HepG2 (cell line): ENCODE measurements around the gene KRT73. TPM values are rescaled to one million over a fixed set of nuclear protein-coding genes. Genes with fewer than 3 reads are reported as not detected.

Experiments used
- ATAC-seq: fragments of 200-7000 bp; cut with Tn5 transposase; 3 replicates; pipeline ENCODE4 v1.9.1; 2020; ENCODE audit warnings: mild to moderate bottlenecking, moderate library complexity
- BruUV-seq: library from RNA; stranded (reverse); fragments of 400-500 nt; replicated peaks from 2 replicates; lab custom pipeline; 2021; lab: Mats Ljungman, UMichigan
- CTCF ChIA-PET: fragments of 300-600 bp; formaldehyde crosslinking; extraction: SDS; loops from one replicate; lab custom pipeline; 2021; ENCODE audit warnings: low total read pairs, inconsistent platforms, low intra/inter-chr PET ratio; lab: Yijun Ruan, JAX
- POLR2A ChIA-PET: fragments of 350-600 bp; sonication (Branson Sonifier 250); formaldehyde crosslinking; loops from one replicate; lab custom pipeline; 2020; ENCODE audit warnings: antibody characterized with exemption, inconsistent platforms; lab: Yijun Ruan, JAX
- DNase-seq: peaks from one replicate; pipeline ENCODE4 v3.0.0-alpha.2; 2015; ENCODE audit warnings: low spot score
- FAIRE-seq: peaks from 3 replicates; lab custom pipeline; 2011; peaks lifted over from hg19 to GRCh38; lab: Jason Lieb, UNC
- H2AFZ ChIP-seq: one replicate; pipeline ENCODE4 v1.6.1; 2011; ENCODE audit warnings: low read length, inconsistent platforms
- H3K27ac ChIP-seq: fragments of 300-600 bp; 3 replicates; pipeline ENCODE4 v1.8.0; 2011; ENCODE audit warnings: mixed run types, mild to moderate bottlenecking, mixed read lengths, low read length, inconsistent platforms; ENCODE audit not compliant: insufficient read depth; ENCODE audit errors: extremely low read length
- H3K27me3 ChIP-seq, 2 experiments: fragments of 200-600 bp in 1 of 2; 2 replicates in 1 of 2; 3 replicates in 1 of 2; pipeline versions ENCODE4 v1.6.0 to v1.8.0; 2011; ENCODE audit warnings: low read length in 2 of 2, mild to moderate bottlenecking in 2 of 2, moderate library complexity in 2 of 2, inconsistent platforms in 1 of 2; ENCODE audit not compliant: insufficient read depth in 2 of 2, control insufficient read depth in 1 of 2
- H3K36me3 ChIP-seq, 2 experiments: fragments of 200-600 bp in 1 of 2; replicated peaks in 1 of 2; 2 replicates in 1 of 2; 3 replicates in 1 of 2; pipeline versions ENCODE4 v1.5.1 to v1.8.0; 2011; ENCODE audit warnings: low read length in 2 of 2, inconsistent platforms in 1 of 2; ENCODE audit not compliant: insufficient read depth in 2 of 2, control insufficient read depth in 1 of 2
- H3K4me1 ChIP-seq: 2 replicates; pipeline ENCODE4 v1.5.1; 2012; ENCODE audit warnings: low read length, inconsistent platforms; ENCODE audit not compliant: insufficient read depth
- H3K4me2 ChIP-seq: 2 replicates; pipeline ENCODE4 v1.6.0; 2011; ENCODE audit warnings: low read depth, low read length, inconsistent platforms
- H3K4me3 ChIP-seq, 3 experiments: fragments of 200-600 bp in 1 of 3; sonication (generic), shearing (Covaris generic) in 1 of 3; replicated peaks in 1 of 3; 2 replicates each; pipeline ENCODE4 v1.5.1; 2011 to 2016; ENCODE audit warnings: low read length in 3 of 3, inconsistent platforms in 2 of 3, low read depth in 2 of 3, mild to moderate bottlenecking in 2 of 3, control low read depth in 1 of 3, mixed read lengths in 1 of 3; ENCODE audit not compliant: insufficient read depth in 1 of 3
- H3K79me2 ChIP-seq: one replicate; pipeline ENCODE4 v1.6.1; 2011; ENCODE audit warnings: low read length, inconsistent platforms; ENCODE audit not compliant: insufficient read depth
- H3K9ac ChIP-seq: 2 replicates; pipeline ENCODE4 v1.6.0; 2011; ENCODE audit warnings: mild to moderate bottlenecking, low read depth, low read length, inconsistent platforms; ENCODE audit not compliant: insufficient read depth
- H3K9me3 ChIP-seq: 2 replicates; pipeline ENCODE4 v1.5.1; 2012; ENCODE audit warnings: mild to moderate bottlenecking, low read length
- H4K20me1 ChIP-seq: 2 replicates; pipeline ENCODE4 v1.6.0; 2011; ENCODE audit warnings: inconsistent platforms, mild to moderate bottlenecking, low read length, moderate library complexity; ENCODE audit not compliant: insufficient read depth
- SMC3 ChIP-seq: IDR thresholded peaks from 2 replicates; pipeline ENCODE4 v1.6.1; 2011; ENCODE audit warnings: low read length, improper control_type of control experiment
- TCF7L2 ChIP-seq: IDR thresholded peaks from 2 replicates; pipeline ENCODE4 v1.6.1; 2011; ENCODE audit warnings: mild to moderate bottlenecking, low read depth, low read length, moderate library complexity
- ZNF557 ChIP-seq: sonication (generic); formaldehyde crosslinking; IDR thresholded peaks from 2 replicates; pipeline ENCODE4 v1.4.0; 2020; ENCODE audit warnings: missing genetic modification reagents
- WGBS: methylation state at CpG from one replicate; pipeline ENCODE4 v1.1.6; 2017; ENCODE audit warnings: low lambda C conversion rate; 5-methylcytosine and 5-hydroxymethylcytosine counted together
- in situ Hi-C: cut with HindIII; loops from 2 replicates; pipeline ENCODE4 v1.10.0; 2017; ENCODE audit warnings: low pct_unique_long_range_greater_than_20kb; ENCODE audit not compliant: extremely low pct_ligation_motif_present
- intact Hi-C: fragments of 100-400 bp; cut with micrococcal nuclease; formaldehyde crosslinking; loops from one replicate; pipeline ENCODE4 v1.10.0; 2022; ENCODE audit not compliant: unreplicated experiment
- polyA plus RNA-seq, 8 experiments: library from polyadenylated mRNA; depleted of rRNA in 3 of 8; stranded (reverse) in 7 of 8; unstranded in 1 of 8; fragments of >200 nt; fragmentation: Illumina TruSeq in 4 of 8; extraction: Trizol in 4 of 8; gene quantifications; 2 replicates each; pipeline versions ENCODE4 v1.2.1 to v1.2.3, GENCODE V29; 2011 to 2016; ENCODE audit warnings: low read depth in 4 of 8, missing spikeins in 1 of 8, mixed read lengths in 1 of 8; ENCODE audit not compliant: insufficient read depth in 1 of 8
- total RNA-seq, 5 experiments: library from RNA; depleted of rRNA; stranded (reverse); fragments of >200 nt; fragmentation: Illumina TruSeq; extraction: Trizol; gene quantifications; 2 replicates each; pipeline ENCODE4 v1.2.3, GENCODE V29; 2016; ENCODE audit warnings: low read depth in 1 of 5

Gene KRT73
- total and polyA plus RNA-seq, 2 of the 13 experiments (the other 11 are each of a cell fraction or from before 2014, with no cell fraction given), result not detected

DNA sequence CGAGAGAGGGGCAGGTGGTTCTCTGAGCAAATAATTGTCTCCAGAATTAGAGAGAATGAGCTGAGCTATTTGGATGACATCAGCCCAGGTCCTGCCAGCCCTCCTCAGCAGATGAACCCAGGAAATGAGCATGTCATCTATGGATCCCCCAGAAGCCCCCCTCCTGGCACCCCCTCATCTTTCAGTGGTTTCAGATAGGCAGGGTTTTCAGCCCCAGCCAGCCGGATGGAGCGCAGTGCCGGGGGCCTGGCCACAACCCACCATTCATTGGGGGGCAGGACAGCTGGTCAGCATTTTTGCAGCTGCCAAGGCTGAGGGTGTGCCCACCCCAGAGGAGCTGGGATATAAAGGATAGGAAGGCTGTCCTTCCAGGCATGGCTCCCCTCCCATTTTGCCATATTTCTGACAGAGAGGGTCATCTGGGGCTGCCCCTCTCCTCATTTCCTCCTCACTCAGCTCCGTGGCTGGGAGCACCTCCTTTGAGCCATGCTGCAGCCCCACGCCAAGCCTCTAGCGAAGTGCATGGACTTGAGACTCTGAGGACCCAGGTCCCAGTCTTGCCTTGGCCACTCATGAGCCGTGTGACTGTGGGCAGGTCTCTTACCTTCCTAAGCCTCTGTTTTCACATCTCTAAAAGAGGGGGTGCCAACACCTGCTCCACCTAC lies 59.4 kb downstream of the KRT73 start:
- Histone ChIP-seq H3K9ac (no peak overlapping the region), H3K36me3 (no peaks in the 10 kb centered on the region), H4K20me1 (no peaks in the 10 kb centered on the region), H3K4me3 (no peak overlapping the region), H3K27ac (no peak overlapping the region), H3K9me3 (no peaks in the 10 kb centered on the region), H3K4me2 (no peak overlapping the region), H3K27me3 (peaks cover 1 to 22% of the 10 kb centered on the region in 2 experiments; a peak in 2 of 5 replicates), H2AFZ (no peak overlapping the region), H3K4me1 (no peaks in the 10 kb centered on the region), H3K79me2 (no peaks in the 10 kb centered on the region)
- BruUV-seq, result no TSS peak
- POLR2A ChIA-PET, result no interaction called here
- TF ChIP-seq ZNF557 (no peak), TCF7L2 (no peak), SMC3 (no peak)
- in situ Hi-C loops, result no loop called here
- no peak for ATAC-seq
- WGBS, result 3% methylated on average over 6 of the region's 8 CpGs
- FAIRE-seq, result no peak
- CTCF ChIA-PET, result no interaction called here
- no peak for DNase-seq
- intact Hi-C loops, result no loop called here

Other genes starting within 250 kb of the KRT73 start
- gene KRT84, start 232.9 kb downstream of the KRT73 start, total RNA-seq (2016; rRNA removed; fragmentation: Illumina TruSeq; extraction: Trizol), result not detected in 2 replicates
- not detected in 2 replicates for gene KRT84, start 232.9 kb downstream of the KRT73 start, polyA plus RNA-seq (2011; rRNA removed)
- gene KRT82, start 212.2 kb downstream of the KRT73 start, total RNA-seq (2016; rRNA removed; fragmentation: Illumina TruSeq; extraction: Trizol), result not detected in 2 replicates
- not detected in 2 replicates for gene KRT82, start 212.2 kb downstream of the KRT73 start, polyA plus RNA-seq (2011; rRNA removed)
- not detected in 2 replicates for gene KRT75, start 184.2 kb downstream of the KRT73 start, total RNA-seq (2016; rRNA removed; fragmentation: Illumina TruSeq; extraction: Trizol)
- not detected in 2 replicates for gene KRT75, start 184.2 kb downstream of the KRT73 start, polyA plus RNA-seq (2011; rRNA removed)
- not detected in 2 replicates for gene KRT6B, start 166.4 kb downstream of the KRT73 start, total RNA-seq (2016; rRNA removed; fragmentation: Illumina TruSeq; extraction: Trizol)
- gene KRT6B, start 166.4 kb downstream of the KRT73 start, polyA plus RNA-seq (2011; rRNA removed), result 0.07 TPM in 1 of 2 replicates, not detected in the other
- not detected in 2 replicates for gene KRT6C, start 144.8 kb downstream of the KRT73 start, total RNA-seq (2016; rRNA removed; fragmentation: Illumina TruSeq; extraction: Trizol)
- gene KRT6C, start 144.8 kb downstream of the KRT73 start, polyA plus RNA-seq (2011; rRNA removed), result 0.03 TPM in 1 of 2 replicates, not detected in the other
- gene KRT6A, start 125.3 kb downstream of the KRT73 start, total RNA-seq (2016; rRNA removed; fragmentation: Illumina TruSeq; extraction: Trizol), result not detected in 2 replicates
- gene KRT6A, start 125.3 kb downstream of the KRT73 start, polyA plus RNA-seq (2011; rRNA removed), result 0.13 TPM in 2 replicates
- not detected in 2 replicates for gene KRT5, start 98.2 kb downstream of the KRT73 start, total RNA-seq (2016; rRNA removed; fragmentation: Illumina TruSeq; extraction: Trizol)
- 0.08 and 0.29 TPM in 2 replicates for gene KRT5, start 98.2 kb downstream of the KRT73 start, polyA plus RNA-seq (2011; rRNA removed)
- not detected in 2 replicates for gene KRT71, start 65.4 kb downstream of the KRT73 start, total RNA-seq (2016; rRNA removed; fragmentation: Illumina TruSeq; extraction: Trizol)
- gene KRT71, start 65.4 kb downstream of the KRT73 start, polyA plus RNA-seq (2011; rRNA removed), result not detected in 2 replicates
- gene KRT74, start 44.7 kb downstream of the KRT73 start, total RNA-seq (2016; rRNA removed; fragmentation: Illumina TruSeq; extraction: Trizol), result not detected in 2 replicates
- not detected in 2 replicates for gene KRT74, start 44.7 kb downstream of the KRT73 start, polyA plus RNA-seq (2011; rRNA removed)
- gene KRT72, start 17.1 kb downstream of the KRT73 start, total RNA-seq (2016; rRNA removed; fragmentation: Illumina TruSeq; extraction: Trizol), result not detected in 2 replicates
- gene KRT72, start 17.1 kb downstream of the KRT73 start, polyA plus RNA-seq (2011; rRNA removed), result not detected in 2 replicates
- gene KRT2, start 33.7 kb upstream of the KRT73 start, total RNA-seq (2016; rRNA removed; fragmentation: Illumina TruSeq; extraction: Trizol), result not detected in 2 replicates
- not detected in 2 replicates for gene KRT2, start 33.7 kb upstream of the KRT73 start, polyA plus RNA-seq (2011; rRNA removed)
- gene KRT1, start 61.8 kb upstream of the KRT73 start, total RNA-seq (2016; rRNA removed; fragmentation: Illumina TruSeq; extraction: Trizol), result not detected in 2 replicates
- gene KRT1, start 61.8 kb upstream of the KRT73 start, polyA plus RNA-seq (2011; rRNA removed), result not detected in 2 replicates
- not detected in 2 replicates for gene KRT77, start 85.0 kb upstream of the KRT73 start, total RNA-seq (2016; rRNA removed; fragmentation: Illumina TruSeq; extraction: Trizol)
- gene KRT77, start 85.0 kb upstream of the KRT73 start, polyA plus RNA-seq (2011; rRNA removed), result not detected in 2 replicates
- not detected in 2 replicates for gene KRT76, start 158.8 kb upstream of the KRT73 start, total RNA-seq (2016; rRNA removed; fragmentation: Illumina TruSeq; extraction: Trizol)
- gene KRT76, start 158.8 kb upstream of the KRT73 start, polyA plus RNA-seq (2011; rRNA removed), result not detected in 2 replicates
- gene KRT3, start 177.6 kb upstream of the KRT73 start, total RNA-seq (2016; rRNA removed; fragmentation: Illumina TruSeq; extraction: Trizol), result not detected in 2 replicates
- gene KRT3, start 177.6 kb upstream of the KRT73 start, polyA plus RNA-seq (2011; rRNA removed), result not detected in 2 replicates
- not detected in 2 replicates for gene KRT4, start 195.6 kb upstream of the KRT73 start, total RNA-seq (2016; rRNA removed; fragmentation: Illumina TruSeq; extraction: Trizol)
- not detected in 2 replicates for gene KRT4, start 195.6 kb upstream of the KRT73 start, polyA plus RNA-seq (2011; rRNA removed)
- not detected in 2 replicates for gene KRT79, start 215.8 kb upstream of the KRT73 start, total RNA-seq (2016; rRNA removed; fragmentation: Illumina TruSeq; extraction: Trizol)
- 0.09 TPM in 1 of 2 replicates, not detected in the other for gene KRT79, start 215.8 kb upstream of the KRT73 start, polyA plus RNA-seq (2011; rRNA removed)
- not detected in 2 replicates for gene KRT78, start 230.4 kb upstream of the KRT73 start, total RNA-seq (2016; rRNA removed; fragmentation: Illumina TruSeq; extraction: Trizol)
- not detected in 2 replicates for gene KRT78, start 230.4 kb upstream of the KRT73 start, polyA plus RNA-seq (2011; rRNA removed)